NCI-H128 (cell line): ENCODE measurements around the gene IER5.
A peak's percentile ranks its signal among the peaks of the same experiment; 100 is the strongest.

ENCODE experiments used
- DNase-seq: peaks from one replicate; lab custom pipeline; 2025; ENCODE audit not compliant: unreplicated experiment; lab: John Stamatoyannopoulos, UW

IER5 gene

DNA sequence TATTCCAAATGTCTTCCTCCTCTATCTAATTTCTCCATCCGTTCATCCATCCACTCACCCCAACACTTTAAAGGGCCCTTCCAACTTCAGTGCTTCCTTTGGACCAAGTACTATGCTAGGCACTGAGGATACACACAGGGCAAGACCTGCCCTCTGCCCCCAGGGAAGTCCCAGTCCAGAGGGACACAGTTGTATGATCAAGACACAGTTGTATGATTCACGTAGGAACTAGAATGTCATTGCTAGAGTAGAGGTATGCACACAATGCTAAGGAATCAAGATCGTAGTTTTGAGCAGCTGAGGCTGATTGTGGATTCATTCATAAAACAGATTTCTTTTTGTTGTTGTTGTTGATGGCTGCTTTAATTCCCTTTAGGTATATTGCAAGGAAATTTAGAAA is 11.6 kb upstream of the IER5 start:
- DNase-seq: no peak

- DNase-seq: no peak
Observed at GRCh38 chr1:181077576-181078242, 10.8 kb upstream of the IER5 start.

DNA sequence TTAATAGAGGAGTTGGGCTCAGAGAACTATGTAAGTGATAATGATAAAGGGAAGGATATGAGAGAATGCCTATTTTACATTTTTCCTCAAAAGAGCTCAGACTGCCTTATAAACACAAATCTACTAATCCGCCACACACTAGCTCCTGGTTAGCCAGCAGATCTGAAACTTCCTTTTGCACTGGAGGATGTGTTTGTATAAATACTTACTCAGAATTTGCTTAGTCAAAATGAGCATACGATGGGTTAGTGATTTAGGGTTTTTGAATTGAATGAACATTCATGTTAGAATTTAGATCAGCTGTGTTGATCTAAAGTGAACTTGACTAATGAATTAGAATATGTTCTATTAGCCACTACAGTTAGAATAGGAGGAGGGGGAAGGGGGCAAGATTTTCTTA is 9.1 kb upstream of the IER5 start:
- DNase-seq: no peak

GRCh38 chr1:181079920-181080319 is 8.6 kb upstream of the IER5 start:
- no peak for DNase-seq

GRCh38 chr1:181080556-181080955 is 7.9 kb upstream of the IER5 start:
- no peak for DNase-seq

DNA sequence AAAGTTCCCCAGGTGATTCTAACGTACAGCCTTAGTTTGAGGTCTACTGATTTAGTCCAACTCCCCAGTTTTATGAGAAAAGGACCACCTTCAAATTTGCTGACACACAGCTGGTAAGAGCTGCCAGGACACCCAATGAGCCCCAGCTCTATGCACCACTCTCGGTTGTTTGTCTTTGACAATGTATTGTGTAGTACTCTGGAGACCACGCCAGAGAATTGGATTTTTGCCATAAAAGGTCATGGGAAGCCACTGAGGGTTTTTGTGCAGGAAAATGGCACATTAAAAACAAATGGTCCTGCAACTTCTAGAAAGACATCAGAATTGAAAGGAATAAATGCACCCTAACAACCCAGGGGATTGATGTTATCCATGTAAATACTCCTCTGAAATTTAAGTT is 7.1 kb upstream of the IER5 start:
- no peak for DNase-seq

- DNase-seq: no peak
Observed at GRCh38 chr1:181083842-181084605, 4.5 kb upstream of the IER5 start.

DNA sequence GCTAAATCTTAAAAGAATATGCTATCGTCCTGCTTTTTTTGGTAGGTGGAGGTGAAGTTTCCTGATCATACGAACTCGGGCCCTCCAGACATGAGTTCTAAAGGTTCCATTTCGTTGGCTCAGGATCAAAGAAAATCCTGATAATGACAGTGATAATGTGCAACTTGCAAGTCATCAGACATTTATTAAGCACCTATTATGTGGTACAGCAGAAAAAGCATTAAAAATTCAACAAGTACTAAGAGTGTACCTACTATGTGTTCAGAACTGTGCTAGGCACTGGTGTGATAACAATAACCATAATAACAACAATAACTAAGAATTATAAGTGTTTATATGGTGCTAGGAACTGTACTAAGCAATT is 3.9 kb upstream of the IER5 start:
- no peak for DNase-seq

- no peak for DNase-seq
Observed at GRCh38 chr1:181086091-181086490, 2.4 kb upstream of the IER5 start.

- DNase-seq: no peak
Observed at GRCh38 chr1:181086926-181087325, 1.6 kb upstream of the IER5 start.

DNA sequence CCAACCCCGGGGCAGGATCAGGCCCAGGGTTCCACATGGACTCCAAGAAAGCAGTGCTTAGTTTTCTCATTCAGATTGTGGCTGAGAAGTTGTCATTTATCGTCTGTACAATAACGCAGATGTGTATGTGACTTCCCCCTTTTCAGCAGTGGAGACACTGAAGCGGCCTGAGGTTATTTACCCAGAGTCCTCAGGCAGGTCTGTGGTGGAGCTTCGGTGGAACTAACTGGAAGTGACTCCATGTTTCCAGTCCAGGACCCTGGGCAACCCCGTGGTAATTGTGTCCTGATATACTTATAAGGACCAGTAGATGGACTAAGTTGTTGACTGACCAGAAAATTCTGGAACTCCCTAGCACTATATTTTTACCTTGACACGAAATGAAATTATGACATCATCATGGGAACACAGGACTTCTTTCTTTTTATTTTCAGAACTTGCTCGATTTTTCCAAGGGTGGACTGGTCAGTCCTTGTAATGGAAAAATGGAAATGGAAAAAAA is 1.0 kb upstream of the IER5 start:
- no peak for DNase-seq

DNA sequence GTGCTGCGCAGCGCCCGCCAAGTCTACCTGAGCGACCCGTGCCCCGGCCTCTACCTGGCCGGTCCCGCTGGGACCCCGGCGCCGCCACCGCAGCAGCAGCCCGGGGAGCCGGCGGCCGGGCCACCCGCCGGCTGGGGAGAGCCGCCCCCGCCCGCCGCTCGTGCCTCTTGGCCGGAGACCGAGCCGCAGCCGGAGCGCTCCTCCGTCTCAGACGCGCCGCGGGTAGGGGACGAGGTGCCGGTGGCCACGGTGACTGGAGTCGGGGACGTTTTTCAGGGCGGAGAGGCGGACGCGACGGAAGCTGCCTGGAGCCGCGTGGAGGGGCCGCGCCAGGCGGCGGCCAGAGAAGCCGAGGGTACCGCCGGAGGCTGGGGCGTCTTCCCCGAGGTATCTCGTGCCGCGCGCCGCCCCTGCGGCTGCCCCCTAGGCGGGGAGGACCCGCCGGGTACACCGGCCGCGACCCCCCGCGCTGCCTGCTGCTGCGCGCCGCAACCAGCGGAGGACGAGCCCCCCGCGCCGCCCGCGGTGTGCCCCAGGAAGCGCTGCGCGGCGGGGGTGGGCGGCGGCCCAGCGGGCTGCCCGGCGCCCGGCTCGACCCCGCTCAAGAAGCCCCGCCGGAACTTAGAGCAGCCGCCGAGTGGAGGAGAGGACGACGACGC is 646 bp downstream of the IER5 start:
- no peak for DNase-seq

- DNase-seq: peak; percentile 37
Observed at GRCh38 chr1:181089676-181090544, 1.4 kb downstream of the IER5 start.

DNA sequence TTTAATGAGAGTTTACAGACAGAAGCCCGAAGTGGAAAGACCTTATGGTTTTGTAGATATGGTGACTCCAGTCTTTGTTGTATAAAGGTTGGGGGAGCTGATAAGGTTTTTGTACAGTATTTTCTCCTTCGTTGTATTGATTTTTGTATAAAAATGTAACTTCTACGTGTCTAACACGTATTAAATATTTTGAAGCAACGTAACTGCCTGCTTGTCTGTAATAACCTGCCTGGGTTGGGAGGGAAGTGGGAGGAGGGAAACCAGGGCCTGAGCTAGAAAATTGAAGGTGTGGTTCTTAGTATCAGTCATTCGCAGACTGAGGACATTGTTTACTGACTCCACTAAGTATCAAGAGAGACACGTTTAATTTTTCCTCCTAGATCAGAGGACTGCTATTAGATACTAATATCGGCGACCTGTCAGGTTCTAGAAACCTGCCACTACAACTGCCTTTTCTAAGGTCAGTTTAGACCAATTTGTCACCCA is 2.2 kb downstream of the IER5 start:
- DNase-seq: no peak

DNA sequence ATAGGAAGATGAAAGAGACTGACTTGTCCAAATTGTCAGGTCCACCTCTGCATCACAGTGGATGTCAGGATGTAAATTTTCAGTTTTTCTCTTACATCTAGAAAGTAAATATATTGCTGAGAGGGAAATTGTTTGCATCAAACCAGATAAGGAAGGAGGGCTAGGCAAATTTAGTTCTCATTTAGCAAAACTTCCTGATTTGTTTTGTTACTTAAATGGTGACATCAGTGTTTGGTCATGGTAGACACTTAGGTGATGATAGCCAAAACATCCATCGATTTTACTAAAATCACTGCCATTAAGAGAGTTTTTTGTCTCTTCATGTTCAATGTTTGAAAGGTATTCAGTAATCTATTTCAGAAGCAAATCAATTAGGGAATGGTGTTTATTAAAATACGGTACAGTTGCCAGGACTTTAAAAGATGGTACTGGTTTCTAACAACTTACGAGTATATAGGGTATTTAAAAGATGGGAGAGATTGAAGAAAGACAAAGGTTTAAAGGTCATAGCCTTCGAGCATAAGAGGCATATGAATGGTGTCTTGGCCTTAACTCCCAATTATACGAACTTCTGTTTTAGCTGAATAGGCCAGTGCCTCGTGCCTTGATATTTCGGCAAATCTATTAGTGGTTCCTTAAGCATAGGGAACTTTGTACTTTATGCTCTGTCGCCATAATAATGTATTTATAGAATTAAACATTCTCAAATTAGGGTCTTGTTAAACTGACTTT is 3.0 kb downstream of the IER5 start:
- DNase-seq: no peak

- no peak for DNase-seq
Observed at GRCh38 chr1:181092056-181092455, 3.6 kb downstream of the IER5 start.

DNA sequence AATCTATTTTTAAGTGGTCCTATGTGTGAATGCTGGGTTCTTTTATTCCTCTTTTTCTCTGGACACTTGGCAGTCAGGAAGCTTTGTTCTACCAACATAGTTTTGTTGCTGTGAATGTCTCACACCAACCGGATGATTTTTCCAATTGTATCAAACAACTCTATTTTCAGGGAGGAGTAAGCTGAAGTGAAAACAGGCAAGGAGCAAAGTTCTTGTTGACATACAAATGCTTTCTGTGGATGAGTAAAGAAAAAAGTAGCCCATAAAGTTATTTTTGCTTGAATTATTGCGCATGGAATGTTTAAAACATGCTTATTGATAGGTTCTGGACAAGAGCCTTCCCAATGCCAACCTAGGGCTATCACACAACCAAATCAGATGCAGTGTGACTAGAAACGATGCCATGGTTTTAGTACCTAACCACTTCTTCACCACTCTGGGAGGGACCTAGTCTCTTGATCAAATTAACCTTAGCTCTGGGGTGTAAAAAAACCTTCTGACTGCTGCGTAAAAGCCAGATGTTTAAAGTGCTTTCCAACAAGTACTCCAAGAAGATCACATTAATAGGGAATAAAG is 4.5 kb downstream of the IER5 start:
- DNase-seq: no peak

- no peak for DNase-seq
Observed at GRCh38 chr1:181094416-181095212, 6.1 kb downstream of the IER5 start.

DNA sequence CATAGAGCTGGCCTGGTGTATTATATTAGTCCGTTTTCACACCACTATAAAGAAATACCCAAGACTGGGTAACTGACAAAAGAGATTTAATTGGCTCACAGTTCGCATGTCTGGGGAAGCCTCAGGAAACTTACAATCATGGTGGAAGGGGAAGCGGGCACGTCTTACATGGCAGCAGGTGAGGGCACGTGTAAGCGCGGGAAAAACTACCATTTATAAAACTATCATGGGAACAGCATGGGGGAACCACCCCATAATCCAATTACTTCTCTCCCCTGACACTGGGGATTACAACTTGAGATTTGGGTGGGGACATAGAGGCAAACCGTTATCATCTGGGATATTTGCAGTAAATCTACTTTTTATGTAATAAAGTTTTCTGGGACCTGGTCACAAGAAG is 6.8 kb downstream of the IER5 start:
- DNase-seq: no peak
